HepG2 (cell line): ENCODE results near the gene FAM199X. TPM values are rescaled to one million over a fixed set of nuclear protein-coding genes. Genes with fewer than 3 reads are reported as not detected.

Experiments used
- CAMTA2 ChIP-seq: sonication (generic); formaldehyde crosslinking; IDR thresholded peaks from 2 replicates; pipeline ENCODE4 v1.4.0; 2020; ENCODE audit warnings: mild to moderate bottlenecking, missing genetic modification reagents, borderline replicate concordance
- GABPA ChIP-seq, 2 experiments: IDR thresholded peaks; 2 replicates each; pipeline ENCODE4 v1.6.1; 2011 to 2016; ENCODE audit warnings: low read depth in 2 of 2, low read length in 1 of 2, missing biosample characterization in 1 of 2, missing genetic modification characterization in 1 of 2
- HNRNPLL ChIP-seq: fragments of 200-400 bp; formaldehyde crosslinking; IDR thresholded peaks from 2 replicates; pipeline ENCODE4 v1.6.1; 2017; ENCODE audit warnings: mild to moderate bottlenecking, low read depth, low read length; ENCODE audit not compliant: poor library complexity, severe bottlenecking
- HOXA3 ChIP-seq: sonication (generic); formaldehyde crosslinking; IDR thresholded peaks from 2 replicates; pipeline ENCODE4 v1.5.0; 2020; ENCODE audit warnings: missing genetic modification reagents
- IRX3 ChIP-seq: sonication (generic); formaldehyde crosslinking; IDR thresholded peaks from 2 replicates; pipeline ENCODE4 v1.8.1; 2023; ENCODE audit warnings: mild to moderate bottlenecking, low read depth, missing genetic modification reagents, borderline replicate concordance
- JDP2 ChIP-seq: sonication (generic); formaldehyde crosslinking; IDR thresholded peaks from 2 replicates; pipeline ENCODE4 v1.8.1; 2022; ENCODE audit warnings: missing genetic modification reagents, borderline replicate concordance
- KMT2B ChIP-seq: IDR thresholded peaks from 2 replicates; pipeline ENCODE4 v1.6.1; 2016; ENCODE audit warnings: missing genetic modification reagents, missing compliant biosample characterization
- MXI1 ChIP-seq: IDR thresholded peaks from 3 replicates; pipeline ENCODE4 v1.6.1; 2012; ENCODE audit warnings: low read depth, low read length, inconsistent platforms, borderline replicate concordance
- NONO ChIP-seq, 2 experiments: fragments of 450-650 bp in 1 of 2; sonication (generic) in 1 of 2; formaldehyde crosslinking in 1 of 2; IDR thresholded peaks in 1 of 2; conservative IDR thresholded peaks in 1 of 2; 2 replicates each; pipeline versions ENCODE4 v1.6.1 to v1.8.0; 2017 to 2022; ENCODE audit warnings: mild to moderate bottlenecking in 1 of 2, missing genetic modification reagents in 1 of 2, moderate library complexity in 1 of 2
- YEATS4 ChIP-seq: sonication (generic); formaldehyde crosslinking; IDR thresholded peaks from 2 replicates; pipeline ENCODE4 v1.4.0; 2020; ENCODE audit warnings: missing genetic modification reagents, borderline replicate concordance
- ZNF563 ChIP-seq: sonication (generic); formaldehyde crosslinking; IDR thresholded peaks from 2 replicates; pipeline ENCODE4 v1.8.0; 2022; ENCODE audit warnings: mild to moderate bottlenecking, moderate library complexity, missing genetic modification reagents
- ZNF766 ChIP-seq: sonication (generic); formaldehyde crosslinking; IDR thresholded peaks from 2 replicates; pipeline ENCODE4 v1.5.0; 2020; ENCODE audit warnings: missing genetic modification reagents, borderline replicate concordance
- ZNF768 ChIP-seq: sonication (generic); formaldehyde crosslinking; IDR thresholded peaks from 2 replicates; pipeline ENCODE4 v1.4.0; 2020; ENCODE audit warnings: missing genetic modification reagents
- ZSCAN20 ChIP-seq: sonication (generic); formaldehyde crosslinking; IDR thresholded peaks from 2 replicates; pipeline ENCODE4 v1.4.0; 2020; ENCODE audit warnings: missing genetic modification reagents, mild to moderate bottlenecking, borderline replicate concordance
- polyA plus RNA-seq, 8 experiments: library from polyadenylated mRNA; depleted of rRNA in 3 of 8; stranded (reverse) in 7 of 8; unstranded in 1 of 8; fragments of >200 nt; fragmentation: Illumina TruSeq in 4 of 8; extraction: Trizol in 4 of 8; gene quantifications; 2 replicates each; pipeline versions ENCODE4 v1.2.1 to v1.2.3, GENCODE V29; 2011 to 2016; ENCODE audit warnings: low read depth in 4 of 8, missing spikeins in 1 of 8, mixed read lengths in 1 of 8; ENCODE audit not compliant: insufficient read depth in 1 of 8
- total RNA-seq, 5 experiments: library from RNA; depleted of rRNA; stranded (reverse); fragments of >200 nt; fragmentation: Illumina TruSeq; extraction: Trizol; gene quantifications; 2 replicates each; pipeline ENCODE4 v1.2.3, GENCODE V29; 2016; ENCODE audit warnings: low read depth in 1 of 5
- TF ChIP-seq, protein P1 (sequence below): sonication (generic); formaldehyde crosslinking; IDR thresholded peaks from 2 replicates; pipeline ENCODE4 v1.4.0; 2020; ENCODE audit warnings: missing genetic modification reagents
- TF ChIP-seq, protein P2 (sequence below): sonication (generic); formaldehyde crosslinking; IDR thresholded peaks from 2 replicates; pipeline ENCODE4 v1.4.0; 2020; ENCODE audit warnings: mild to moderate bottlenecking, missing genetic modification reagents
- TF ChIP-seq, protein P3 (sequence below): sonication (generic); IDR thresholded peaks from 2 replicates; pipeline ENCODE4 v1.6.1; 2016; ENCODE audit warnings: low read depth, borderline replicate concordance
- TF ChIP-seq, protein P4 (sequence below): sonication (generic); formaldehyde crosslinking; IDR thresholded peaks from 2 replicates; pipeline ENCODE4 v1.4.0; 2020; ENCODE audit warnings: missing genetic modification reagents
- TF ChIP-seq, protein P5 (sequence below): sonication (generic); formaldehyde crosslinking; IDR thresholded peaks from 2 replicates; pipeline ENCODE4 v1.5.1; 2020; ENCODE audit warnings: missing genetic modification reagents, mild to moderate bottlenecking, borderline replicate concordance

FAM199X gene
- total and polyA plus RNA-seq, 2 of the 13 experiments (the other 11 are each of a cell fraction or from before 2014, with no cell fraction given), result 5.1 to 18.0 TPM

DNA sequence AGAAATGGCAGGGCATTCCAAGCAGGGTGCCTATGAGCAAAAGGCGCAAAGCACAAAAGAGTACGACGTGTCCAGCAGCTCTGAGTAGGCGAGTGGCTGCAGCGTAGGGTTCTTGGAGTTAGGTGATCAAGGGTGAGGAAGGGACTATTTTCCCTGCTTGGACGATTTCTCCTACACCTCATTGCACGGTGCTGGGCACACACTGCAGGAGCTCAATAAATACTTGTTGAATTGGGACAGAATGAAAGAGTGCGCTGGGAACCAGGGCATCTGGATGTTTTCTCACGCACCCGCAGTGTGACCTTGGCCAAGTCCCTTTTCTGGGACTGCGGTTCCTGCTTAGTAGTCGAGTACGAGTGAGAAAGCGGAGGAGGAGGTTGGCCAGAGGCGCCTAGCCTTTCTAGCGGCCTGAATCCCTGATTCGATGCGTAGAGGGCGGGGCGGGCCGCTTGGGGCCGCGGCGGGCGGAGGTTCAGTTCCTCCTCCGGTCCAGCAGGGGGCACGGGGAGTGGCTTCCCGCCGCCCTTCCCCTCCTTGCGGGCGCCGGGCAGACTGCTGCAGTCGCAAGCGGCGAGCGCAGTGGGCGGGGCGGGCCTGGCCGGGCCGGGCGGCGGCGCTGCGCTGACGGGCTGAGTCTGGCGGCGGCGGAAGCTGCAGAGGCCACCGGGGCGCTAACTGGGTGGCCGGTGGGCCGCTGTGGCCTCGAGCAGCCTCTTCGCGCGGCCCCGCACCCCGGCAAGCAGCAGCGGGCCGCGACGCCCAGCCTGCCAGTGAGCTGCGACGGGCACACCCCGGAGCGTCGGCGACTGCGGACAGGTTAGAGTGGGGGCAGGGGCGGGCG, at the start of gene FAM199X (continued):
- TF ChIP-seq, protein P1, sequence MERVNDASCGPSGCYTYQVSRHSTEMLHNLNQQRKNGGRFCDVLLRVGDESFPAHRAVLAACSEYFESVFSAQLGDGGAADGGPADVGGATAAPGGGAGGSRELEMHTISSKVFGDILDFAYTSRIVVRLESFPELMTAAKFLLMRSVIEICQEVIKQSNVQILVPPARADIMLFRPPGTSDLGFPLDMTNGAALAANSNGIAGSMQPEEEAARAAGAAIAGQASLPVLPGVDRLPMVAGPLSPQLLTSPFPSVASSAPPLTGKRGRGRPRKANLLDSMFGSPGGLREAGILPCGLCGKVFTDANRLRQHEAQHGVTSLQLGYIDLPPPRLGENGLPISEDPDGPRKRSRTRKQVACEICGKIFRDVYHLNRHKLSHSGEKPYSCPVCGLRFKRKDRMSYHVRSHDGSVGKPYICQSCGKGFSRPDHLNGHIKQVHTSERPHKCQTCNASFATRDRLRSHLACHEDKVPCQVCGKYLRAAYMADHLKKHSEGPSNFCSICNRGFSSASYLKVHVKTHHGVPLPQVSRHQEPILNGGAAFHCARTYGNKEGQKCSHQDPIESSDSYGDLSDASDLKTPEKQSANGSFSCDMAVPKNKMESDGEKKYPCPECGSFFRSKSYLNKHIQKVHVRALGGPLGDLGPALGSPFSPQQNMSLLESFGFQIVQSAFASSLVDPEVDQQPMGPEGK, result no peak
- TF ChIP-seq CAMTA2 (CRISPR knock-in tag) (no peak), ZNF768 (CRISPR knock-in tag) (0 out of 2 replicates have a peak, but pooled peaks have one; percentile 19), MXI1 (peak; percentile 35; the same call in 1 of the 3 replicates), HNRNPLL (peak; percentile 90), IRX3 (no peak), KMT2B (CRISPR knock-in tag) (peak; percentile 28; the same call in 1 of the 2 replicates), GABPA (IDR thresholded peaks at IDR 0.05; ENCODE audit: low read depth, low read length) (peak; percentile 17; the same call in 1 of the 2 replicates), GABPA (CRISPR knock-in tag; IDR thresholded peaks at IDR 0.05; ENCODE audit: low read depth) (peak; percentile 38), YEATS4 (CRISPR knock-in tag) (peak; percentile 55; the same call in 1 of the 2 replicates), ZNF563 (CRISPR knock-in tag) (peak; percentile 54; the same call in 1 of the 2 replicates), NONO (IDR thresholded peaks at IDR 0.05) (no peak), NONO (CRISPR knock-in tag; conservative IDR thresholded peaks at IDR 0.05) (0 out of 2 replicates have a peak, but pooled peaks have one; percentile 23), ZSCAN20 (CRISPR knock-in tag) (no peak), HOXA3 (peak; percentile 42; the same call in 1 of the 2 replicates), JDP2 (CRISPR knock-in tag) (peak; percentile 44; the same call in 1 of the 2 replicates), ZNF766 (CRISPR knock-in tag) (no peak)
- TF ChIP-seq, protein P2, sequence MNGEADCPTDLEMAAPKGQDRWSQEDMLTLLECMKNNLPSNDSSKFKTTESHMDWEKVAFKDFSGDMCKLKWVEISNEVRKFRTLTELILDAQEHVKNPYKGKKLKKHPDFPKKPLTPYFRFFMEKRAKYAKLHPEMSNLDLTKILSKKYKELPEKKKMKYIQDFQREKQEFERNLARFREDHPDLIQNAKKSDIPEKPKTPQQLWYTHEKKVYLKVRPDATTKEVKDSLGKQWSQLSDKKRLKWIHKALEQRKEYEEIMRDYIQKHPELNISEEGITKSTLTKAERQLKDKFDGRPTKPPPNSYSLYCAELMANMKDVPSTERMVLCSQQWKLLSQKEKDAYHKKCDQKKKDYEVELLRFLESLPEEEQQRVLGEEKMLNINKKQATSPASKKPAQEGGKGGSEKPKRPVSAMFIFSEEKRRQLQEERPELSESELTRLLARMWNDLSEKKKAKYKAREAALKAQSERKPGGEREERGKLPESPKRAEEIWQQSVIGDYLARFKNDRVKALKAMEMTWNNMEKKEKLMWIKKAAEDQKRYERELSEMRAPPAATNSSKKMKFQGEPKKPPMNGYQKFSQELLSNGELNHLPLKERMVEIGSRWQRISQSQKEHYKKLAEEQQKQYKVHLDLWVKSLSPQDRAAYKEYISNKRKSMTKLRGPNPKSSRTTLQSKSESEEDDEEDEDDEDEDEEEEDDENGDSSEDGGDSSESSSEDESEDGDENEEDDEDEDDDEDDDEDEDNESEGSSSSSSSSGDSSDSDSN, result peak; percentile 63; the same call in 1 of the 2 replicates
- TF ChIP-seq, protein P3, sequence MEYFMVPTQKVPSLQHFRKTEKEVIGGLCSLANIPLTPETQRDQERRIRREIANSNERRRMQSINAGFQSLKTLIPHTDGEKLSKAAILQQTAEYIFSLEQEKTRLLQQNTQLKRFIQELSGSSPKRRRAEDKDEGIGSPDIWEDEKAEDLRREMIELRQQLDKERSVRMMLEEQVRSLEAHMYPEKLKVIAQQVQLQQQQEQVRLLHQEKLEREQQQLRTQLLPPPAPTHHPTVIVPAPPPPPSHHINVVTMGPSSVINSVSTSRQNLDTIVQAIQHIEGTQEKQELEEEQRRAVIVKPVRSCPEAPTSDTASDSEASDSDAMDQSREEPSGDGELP, result no peak
- TF ChIP-seq, protein P4, sequence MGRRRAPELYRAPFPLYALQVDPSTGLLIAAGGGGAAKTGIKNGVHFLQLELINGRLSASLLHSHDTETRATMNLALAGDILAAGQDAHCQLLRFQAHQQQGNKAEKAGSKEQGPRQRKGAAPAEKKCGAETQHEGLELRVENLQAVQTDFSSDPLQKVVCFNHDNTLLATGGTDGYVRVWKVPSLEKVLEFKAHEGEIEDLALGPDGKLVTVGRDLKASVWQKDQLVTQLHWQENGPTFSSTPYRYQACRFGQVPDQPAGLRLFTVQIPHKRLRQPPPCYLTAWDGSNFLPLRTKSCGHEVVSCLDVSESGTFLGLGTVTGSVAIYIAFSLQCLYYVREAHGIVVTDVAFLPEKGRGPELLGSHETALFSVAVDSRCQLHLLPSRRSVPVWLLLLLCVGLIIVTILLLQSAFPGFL (CRISPR knock-in tag), result no peak
- TF ChIP-seq, protein P5, sequence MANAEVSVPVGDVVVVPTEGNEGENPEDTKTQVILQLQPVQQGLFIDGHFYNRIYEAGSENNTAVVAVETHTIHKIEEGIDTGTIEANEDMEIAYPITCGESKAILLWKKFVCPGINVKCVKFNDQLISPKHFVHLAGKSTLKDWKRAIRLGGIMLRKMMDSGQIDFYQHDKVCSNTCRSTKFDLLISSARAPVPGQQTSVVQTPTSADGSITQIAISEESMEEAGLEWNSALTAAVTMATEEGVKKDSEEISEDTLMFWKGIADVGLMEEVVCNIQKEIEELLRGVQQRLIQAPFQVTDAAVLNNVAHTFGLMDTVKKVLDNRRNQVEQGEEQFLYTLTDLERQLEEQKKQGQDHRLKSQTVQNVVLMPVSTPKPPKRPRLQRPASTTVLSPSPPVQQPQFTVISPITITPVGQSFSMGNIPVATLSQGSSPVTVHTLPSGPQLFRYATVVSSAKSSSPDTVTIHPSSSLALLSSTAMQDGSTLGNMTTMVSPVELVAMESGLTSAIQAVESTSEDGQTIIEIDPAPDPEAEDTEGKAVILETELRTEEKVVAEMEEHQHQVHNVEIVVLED (CRISPR knock-in tag), result no peak
